ENCODE data around the gene DCC.
"Not testable (repeated sequence)": the region's sequence is repeated elsewhere in the genome, so short reads cannot be mapped to it uniquely, and the experiment has no call there.

Gene DCC

GRCh38 chr18:53457068-53457467, 1117.1 kb downstream of the DCC start:
- no peak for DNase-seq

GRCh38 chr18:53458268-53458667, 1118.3 kb downstream of the DCC start:
- no peak for DNase-seq

- no peak for DNase-seq
These were observed 1119.1 kb downstream of the DCC start for GRCh38 chr18:53458944-53459580.

GRCh38 chr18:53467756-53468155, 1127.8 kb downstream of the DCC start:
- DNase-seq = no peak

GRCh38 chr18:53468173-53468572, 1128.2 kb downstream of the DCC start:
- not testable (repeated sequence) for DNase-seq

GRCh38 chr18:53472546-53472945, 1132.5 kb downstream of the DCC start:
- no peak for DNase-seq

- no peak for DNase-seq
These were observed 1138.2 kb downstream of the DCC start for GRCh38 chr18:53478155-53478554.

- no peak for DNase-seq
These were observed 1146.3 kb downstream of the DCC start for GRCh38 chr18:53486296-53486695.

GRCh38 chr18:53489266-53489665, 1149.3 kb downstream of the DCC start:
- DNase-seq = no peak

GRCh38 chr18:53490019-53490418, 1150.0 kb downstream of the DCC start:
- no peak for DNase-seq

- DNase-seq = no peak
These were observed 1156.0 kb downstream of the DCC start for GRCh38 chr18:53496028-53496427.

- no peak for DNase-seq
These were observed 1164.0 kb downstream of the DCC start for GRCh38 chr18:53503914-53504441.

GRCh38 chr18:53508529-53508928, 1168.5 kb downstream of the DCC start:
- DNase-seq = no peak

GRCh38 chr18:53509886-53510285, 1169.9 kb downstream of the DCC start:
- no peak for DNase-seq

GRCh38 chr18:53511725-53512124, 1171.7 kb downstream of the DCC start:
- not testable (repeated sequence) for DNase-seq

GRCh38 chr18:53521068-53521467, 1181.1 kb downstream of the DCC start:
- no peak for DNase-seq

GRCh38 chr18:53526101-53526870, 1186.3 kb downstream of the DCC start:
- DNase-seq = no peak

GRCh38 chr18:53527365-53527764, 1187.4 kb downstream of the DCC start:
- no peak for DNase-seq

- no peak for DNase-seq
These were observed 1191.2 kb downstream of the DCC start for GRCh38 chr18:53531187-53531586.

- DNase-seq = no peak
These were observed 1191.9 kb downstream of the DCC start for GRCh38 chr18:53531896-53532295.

- DNase-seq = no peak
These were observed 1194.2 kb downstream of the DCC start for GRCh38 chr18:53534203-53534602.

GRCh38 chr18:53534695-53535094, 1194.7 kb downstream of the DCC start:
- no peak for DNase-seq

GRCh38 chr18:53536908-53537307, 1196.9 kb downstream of the DCC start:
- DNase-seq = no peak

GRCh38 chr18:53541924-53542323, 1201.9 kb downstream of the DCC start:
- no peak for DNase-seq

Data from GOT3 (cell line).